CD4-positive, alpha-beta T cell (primary cell): ENCODE data around the gene ANXA3. TPM values are rescaled to one million over a fixed set of nuclear protein-coding genes. Genes with fewer than 3 reads are reported as not detected.

Experiments
- ATAC-seq: fragments of 200-7000 bp; cut with Tn5 transposase; one replicate; pipeline ENCODE4 v1.10.0; 2022; ENCODE audit warnings: mild to moderate bottlenecking; ENCODE audit not compliant: poor library complexity
- CTCF ChIA-PET: fragments of 350-600 bp; sonication (Branson Sonifier 250); formaldehyde crosslinking; loops from one replicate; lab custom pipeline; 2021; ENCODE audit warnings: antibody characterized with exemption, inconsistent platforms; lab: Charles Lee
- POLR2A ChIA-PET: fragments of 350-600 bp; sonication (Branson Sonifier 250); formaldehyde crosslinking; loops from one replicate; lab custom pipeline; 2021; ENCODE audit warnings: antibody characterized with exemption, inconsistent platforms; lab: Charles Lee
- DNase-seq, 14 experiments: peaks; one replicate each; pipeline ENCODE4 v3.0.0-alpha.2; 2013 to 2020; ENCODE audit warnings: mixed read lengths in 2 of 14
- H3K27ac ChIP-seq, 2 donors: one replicate each; pipeline versions ENCODE4 v1.5.1 to v1.7.0; 2013; ENCODE audit warnings: low read length in 2 of 2, low read depth in 1 of 2, mild to moderate bottlenecking in 1 of 2
- H3K27me3 ChIP-seq, 2 experiments: 1 replicate in 1 of 2; 2 replicates in 1 of 2; pipeline versions ENCODE4 v1.6.1 to v1.7.0; 2013; ENCODE audit warnings: low read length in 2 of 2, control low read depth in 1 of 2, mild to moderate bottlenecking in 1 of 2, moderate library complexity in 1 of 2; ENCODE audit not compliant: insufficient read depth in 2 of 2, control insufficient read depth in 1 of 2
- H3K36me3 ChIP-seq: one replicate; pipeline ENCODE4 v1.6.1; 2013; ENCODE audit warnings: low read length, control low read depth; ENCODE audit not compliant: insufficient read depth
- H3K4me1 ChIP-seq: one replicate; pipeline ENCODE4 v1.6.1; 2013; ENCODE audit warnings: low read length, control low read depth; ENCODE audit not compliant: insufficient read depth
- H3K4me3 ChIP-seq: one replicate; pipeline ENCODE4 v1.5.1; 2013; ENCODE audit warnings: mild to moderate bottlenecking, low read length, moderate library complexity
- H3K9me3 ChIP-seq, 2 experiments: 1 replicate in 1 of 2; 2 replicates in 1 of 2; pipeline versions ENCODE4 v1.6.1 to v1.7.0; 2013; ENCODE audit warnings: low read length in 2 of 2, mild to moderate bottlenecking in 2 of 2, control low read depth in 1 of 2, moderate library complexity in 1 of 2; ENCODE audit not compliant: control insufficient read depth in 1 of 2, insufficient read depth in 1 of 2
- H3K27ac Mint-ChIP-seq: one replicate; pipeline ENCODE4 v1.8.0; 2020; ENCODE audit warnings: mixed read lengths
- H3K27me3 Mint-ChIP-seq: one replicate; pipeline ENCODE4 v1.8.0; 2021; ENCODE audit warnings: mixed read lengths
- H3K36me3 Mint-ChIP-seq: one replicate; pipeline ENCODE4 v1.8.0; 2021; ENCODE audit warnings: low read depth, mixed read lengths
- H3K4me1 Mint-ChIP-seq: one replicate; pipeline ENCODE4 v1.8.0; 2021; ENCODE audit warnings: low read depth, mixed read lengths
- H3K4me3 Mint-ChIP-seq: one replicate; pipeline ENCODE4 v1.8.0; 2020; ENCODE audit warnings: mild to moderate bottlenecking, mixed read lengths
- H3K9me3 Mint-ChIP-seq: one replicate; pipeline ENCODE4 v1.8.0; 2020; ENCODE audit warnings: mixed read lengths
- intact Hi-C, 2 experiments: fragments of 100-400 bp; cut with DNase I in 1 of 2; cut with micrococcal nuclease in 1 of 2; formaldehyde crosslinking; loops; one replicate each; pipeline versions ENCODE4 v1.15.1 to v1.9.0; 2023 to 2025; cut with DNase I, micrococcal nuclease
- total RNA-seq, 174 experiments: library from RNA in 2 of 174; stranded (reverse) in 2 of 174; gene quantifications; one replicate each; pipeline ENCODE4 v1.2.3 and lab custom pipeline; 2021 to 2026
- TF ChIP-seq, protein P1 (sequence below): fragments of 200-600 bp; IDR thresholded peaks from one replicate; pipeline ENCODE4 v1.8.0; 2022; ENCODE audit warnings: antibody characterized with exemption, mild to moderate bottlenecking

Gene ANXA3
- total RNA-seq, 2 experiments from 2014 or later: not detected

DNA sequence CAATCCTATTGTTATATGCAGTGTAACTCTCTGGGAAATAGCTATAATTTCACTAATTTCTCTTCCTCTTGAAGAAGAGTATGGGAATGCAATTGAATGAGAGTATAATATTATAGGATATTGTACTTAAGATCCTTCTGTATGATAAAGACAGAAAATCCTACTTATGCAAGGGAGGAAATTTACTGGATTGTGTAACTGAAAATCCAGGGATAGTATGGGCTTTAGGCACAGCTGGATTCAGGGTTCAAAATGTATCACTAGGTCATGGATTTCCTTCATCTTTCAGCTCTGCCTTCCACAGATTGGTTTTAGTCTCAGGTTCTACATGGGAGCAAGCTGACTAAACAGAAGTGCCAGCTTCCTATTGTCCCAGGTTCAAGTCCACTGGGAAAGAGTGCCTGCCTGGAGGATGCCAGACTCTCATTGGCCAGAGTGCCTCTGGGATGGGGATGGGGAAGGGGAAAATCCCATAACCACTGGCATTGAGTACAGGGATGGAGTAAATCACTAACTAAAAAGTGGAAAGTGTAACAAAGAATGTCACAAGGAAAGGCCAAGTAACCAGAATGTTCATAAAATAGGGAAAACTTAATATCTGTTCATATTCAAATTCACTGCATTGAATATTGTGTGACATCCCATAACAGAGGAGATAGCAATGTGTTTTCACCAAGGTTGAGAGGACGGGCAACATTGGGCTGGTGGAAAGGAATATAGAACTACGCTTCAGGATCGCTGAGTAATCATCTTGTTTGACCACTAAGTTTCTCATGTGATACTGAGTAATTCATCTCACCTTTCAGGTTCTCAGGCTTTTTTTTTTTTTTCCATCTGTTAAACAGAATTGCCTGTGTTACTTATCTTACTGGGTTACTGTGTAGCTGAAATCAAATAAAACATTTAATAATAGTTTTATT lies 75.7 kb downstream of the ANXA3 start:
- TF ChIP-seq, protein P1, sequence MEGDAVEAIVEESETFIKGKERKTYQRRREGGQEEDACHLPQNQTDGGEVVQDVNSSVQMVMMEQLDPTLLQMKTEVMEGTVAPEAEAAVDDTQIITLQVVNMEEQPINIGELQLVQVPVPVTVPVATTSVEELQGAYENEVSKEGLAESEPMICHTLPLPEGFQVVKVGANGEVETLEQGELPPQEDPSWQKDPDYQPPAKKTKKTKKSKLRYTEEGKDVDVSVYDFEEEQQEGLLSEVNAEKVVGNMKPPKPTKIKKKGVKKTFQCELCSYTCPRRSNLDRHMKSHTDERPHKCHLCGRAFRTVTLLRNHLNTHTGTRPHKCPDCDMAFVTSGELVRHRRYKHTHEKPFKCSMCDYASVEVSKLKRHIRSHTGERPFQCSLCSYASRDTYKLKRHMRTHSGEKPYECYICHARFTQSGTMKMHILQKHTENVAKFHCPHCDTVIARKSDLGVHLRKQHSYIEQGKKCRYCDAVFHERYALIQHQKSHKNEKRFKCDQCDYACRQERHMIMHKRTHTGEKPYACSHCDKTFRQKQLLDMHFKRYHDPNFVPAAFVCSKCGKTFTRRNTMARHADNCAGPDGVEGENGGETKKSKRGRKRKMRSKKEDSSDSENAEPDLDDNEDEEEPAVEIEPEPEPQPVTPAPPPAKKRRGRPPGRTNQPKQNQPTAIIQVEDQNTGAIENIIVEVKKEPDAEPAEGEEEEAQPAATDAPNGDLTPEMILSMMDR: no peak
- CTCF ChIA-PET: no interaction called here
- Histone ChIP-seq H3K4me1 (no peaks in the 10 kb centered on the region), H3K27me3 (no peaks in the 10 kb centered on the region), H3K4me3 (no peak overlapping the region), H3K9me3 (no peaks in the 10 kb centered on the region), H3K27ac (no peak overlapping the region), H3K36me3 (no peaks in the 10 kb centered on the region)
- POLR2A ChIA-PET: no interaction called here
- ATAC-seq (no peak), DNase-seq (no peak)
- H3K27me3 Mint-ChIP-seq: no peaks in the 10 kb centered on the region
- H3K9me3 Mint-ChIP-seq: no peaks in the 10 kb centered on the region
- H3K36me3 Mint-ChIP-seq: no peaks in the 10 kb centered on the region
- no peak overlapping the region for H3K27ac Mint-ChIP-seq
- no peaks in the 10 kb centered on the region for H3K4me1 Mint-ChIP-seq
- H3K4me3 Mint-ChIP-seq: no peak overlapping the region
- intact Hi-C loops: no loop called here

DNA sequence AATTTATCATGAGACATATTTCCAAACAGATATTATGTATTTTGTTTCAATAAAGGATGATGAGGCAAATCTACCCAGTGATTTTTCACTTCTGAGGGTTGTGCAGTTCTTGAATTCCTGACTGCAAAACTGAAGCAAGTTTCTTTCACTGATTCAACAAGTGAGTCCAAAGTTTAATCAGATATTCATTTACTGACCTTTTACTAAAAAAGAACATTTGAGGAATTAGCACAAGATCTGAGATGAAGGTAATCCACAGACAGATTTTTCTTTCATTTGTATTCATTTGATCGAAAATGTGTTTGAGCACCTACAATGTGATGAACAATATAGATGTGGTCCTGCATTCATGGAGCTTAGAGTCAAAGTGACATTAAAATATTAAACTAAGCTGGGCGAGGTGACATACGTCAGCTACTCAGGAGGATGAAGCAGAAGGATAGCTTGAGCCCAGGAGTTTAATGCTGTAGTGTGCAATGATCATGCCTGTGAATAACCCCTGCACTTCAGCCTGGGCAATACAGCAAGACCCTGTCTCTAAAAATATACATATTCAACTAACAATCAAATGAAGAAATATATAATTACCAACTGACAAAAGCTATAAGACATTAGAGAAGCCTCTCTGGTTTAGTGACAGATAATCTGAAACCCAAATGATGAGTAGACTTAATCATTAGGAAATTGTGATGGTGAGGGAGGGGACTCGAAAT lies 76.6 kb downstream of the ANXA3 start:
- H3K27ac ChIP-seq: no peak overlapping the region
- no peak overlapping the region for H3K4me3 Mint-ChIP-seq
- DNase-seq: no peak
- H3K27ac Mint-ChIP-seq: no peak overlapping the region
- POLR2A ChIA-PET: no interaction called here
- H3K36me3 Mint-ChIP-seq: no peaks in the 10 kb centered on the region
- no peak for ATAC-seq
- CTCF ChIA-PET: no interaction called here
- no peaks in the 10 kb centered on the region for H3K27me3 ChIP-seq
- no peaks in the 10 kb centered on the region for H3K4me1 Mint-ChIP-seq
- H3K9me3 ChIP-seq: no peaks in the 10 kb centered on the region
- TF ChIP-seq, protein P1: no peak
- no peaks in the 10 kb centered on the region for H3K9me3 Mint-ChIP-seq
- H3K36me3 ChIP-seq: no peaks in the 10 kb centered on the region
- intact Hi-C loops: no loop called here
- H3K4me3 ChIP-seq: no peak overlapping the region
- H3K27me3 Mint-ChIP-seq: no peaks in the 10 kb centered on the region
- H3K4me1 ChIP-seq: no peaks in the 10 kb centered on the region

DNA sequence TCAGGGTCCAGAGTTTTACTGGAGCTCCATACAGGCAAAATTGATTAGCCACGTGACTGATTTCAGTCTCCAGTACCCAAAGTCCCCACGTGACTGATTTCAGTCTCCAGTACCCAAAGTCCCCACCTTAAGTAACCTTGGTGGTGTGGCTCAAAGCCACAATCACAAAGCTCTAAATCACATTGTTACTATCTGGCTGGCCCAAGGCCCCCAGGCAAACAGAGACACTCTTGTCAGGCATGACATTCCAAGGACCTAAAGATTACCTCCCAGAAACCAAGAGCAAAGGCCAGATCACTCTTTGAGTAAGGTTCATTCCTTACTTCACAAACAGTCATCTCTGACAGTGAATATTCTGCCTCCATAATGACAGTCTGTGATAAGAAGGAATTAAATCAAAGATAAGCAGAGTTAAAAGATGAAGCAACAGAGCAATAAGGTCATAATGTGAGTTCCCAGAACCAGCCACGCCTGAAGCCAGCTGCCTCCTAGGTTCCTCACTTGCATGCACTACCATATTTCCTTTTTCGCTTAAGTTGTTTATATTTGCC lies 78.5 kb downstream of the ANXA3 start:
- CTCF ChIA-PET: no interaction called here
- no peaks in the 10 kb centered on the region for H3K27me3 ChIP-seq
- no peak overlapping the region for H3K4me3 Mint-ChIP-seq
- no peaks in the 10 kb centered on the region for H3K9me3 ChIP-seq
- DNase-seq: peak in 1 of 14 experiments; percentile 7
- POLR2A ChIA-PET: no interaction called here
- no peaks in the 10 kb centered on the region for H3K4me1 ChIP-seq
- H3K9me3 Mint-ChIP-seq: no peaks in the 10 kb centered on the region
- H3K4me1 Mint-ChIP-seq: no peaks in the 10 kb centered on the region
- ATAC-seq: no peak
- H3K27ac ChIP-seq: no peak overlapping the region
- H3K27me3 Mint-ChIP-seq: no peaks in the 10 kb centered on the region
- TF ChIP-seq, protein P1: no peak
- H3K36me3 Mint-ChIP-seq: no peaks in the 10 kb centered on the region
- no peak overlapping the region for H3K27ac Mint-ChIP-seq
- no peak overlapping the region for H3K4me3 ChIP-seq
- intact Hi-C loops: no loop called here
- no peaks in the 10 kb centered on the region for H3K36me3 ChIP-seq
